ENCODE measurements around the gene TMEM204. TPM values are rescaled to one million over a fixed set of nuclear protein-coding genes. Genes with fewer than 3 reads are reported as not detected.

Gene TMEM204
- polyA plus RNA-seq, 1 donor from 2014 or later, result not detected

- TF ChIP-seq RAD21 (conservative IDR thresholded peaks at IDR 0.05) (no peak), POLR2AphosphoS5 (IDR thresholded peaks at IDR 0.05) (no peak), SMC3 (conservative IDR thresholded peaks at IDR 0.05; ENCODE audit: poor library complexity) (no peak), TAF1 (IDR thresholded peaks at IDR 0.05; ENCODE audit: low read depth) (no peak), MXI1 (conservative IDR thresholded peaks at IDR 0.05; ENCODE audit: poor library complexity, severe bottlenecking) (no peak), CTCF (IDR thresholded peaks at IDR 0.05; ENCODE audit: poor library complexity, severe bottlenecking) (no peak), EP300 (conservative IDR thresholded peaks at IDR 0.05; ENCODE audit: poor library complexity, severe bottlenecking) (no peak), EZH2 (IDR thresholded peaks at IDR 0.05; ENCODE audit: borderline replicate concordance, insufficient read depth, low read length, poor library complexity, severe bottlenecking) (no peak), REST (IDR thresholded peaks at IDR 0.05; ENCODE audit: borderline replicate concordance) (no peak)
- Histone ChIP-seq H3K4me2 (ENCODE audit: low read length) (no peak overlapping the region), H4K20me1 (ENCODE audit: insufficient read depth) (no peaks in the 10 kb centered on the region), H3K9me3 (ENCODE audit: low read length) (no peaks in the 10 kb centered on the region), H2AFZ (ENCODE audit: low read depth, low read length) (no peak overlapping the region), H3K9me2 (ENCODE audit: insufficient read depth, low read length) (no peaks in the 10 kb centered on the region), H3K9ac (ENCODE audit: low read length) (no peak overlapping the region), H3F3A (ENCODE audit: insufficient read depth, low read length, poor library complexity, severe bottlenecking) (no peaks in the 10 kb centered on the region), H3K27me3 (ENCODE audit: insufficient read depth, low read depth, low read length) (no peaks in the 10 kb centered on the region), H3K79me2 (replicated peaks; ENCODE audit: insufficient read depth, low read length) (no peaks in the 10 kb centered on the region), H3K36me3 (ENCODE audit: insufficient read depth, low read length) (peaks cover 5% of the 10 kb centered on the region), H3K27ac (ENCODE audit: low read length) (no peak overlapping the region), H3K4me3 (ENCODE audit: low read length) (no peak overlapping the region)
Measured at GRCh38 chr16:1557074-1557473, 23.6 kb downstream of the TMEM204 start.

GRCh38 chr16:1557576-1557975 lies 24.1 kb downstream of the TMEM204 start:
- H3K4me3 ChIP-seq (ENCODE audit: low read length), result no peak overlapping the region
- H3K27ac ChIP-seq (ENCODE audit: low read length), result no peak overlapping the region
- H4K20me1 ChIP-seq (ENCODE audit: insufficient read depth), result no peaks in the 10 kb centered on the region
- no peaks in the 10 kb centered on the region for H3K79me2 ChIP-seq (replicated peaks; ENCODE audit: insufficient read depth, low read length)
- no peak overlapping the region for H3K4me2 ChIP-seq (ENCODE audit: low read length)
- H3K9me2 ChIP-seq (ENCODE audit: insufficient read depth, low read length), result no peaks in the 10 kb centered on the region
- no peaks in the 10 kb centered on the region for H3K9me3 ChIP-seq (ENCODE audit: low read length)
- no peaks in the 10 kb centered on the region for H3F3A ChIP-seq (ENCODE audit: insufficient read depth, low read length, poor library complexity, severe bottlenecking)
- no peak overlapping the region for H3K9ac ChIP-seq (ENCODE audit: low read length)
- no peak overlapping the region for H2AFZ ChIP-seq (ENCODE audit: low read depth, low read length)
- TF ChIP-seq EZH2 (IDR thresholded peaks at IDR 0.05; ENCODE audit: borderline replicate concordance, insufficient read depth, low read length, poor library complexity, severe bottlenecking) (no peak), POLR2AphosphoS5 (IDR thresholded peaks at IDR 0.05) (no peak), MXI1 (conservative IDR thresholded peaks at IDR 0.05; ENCODE audit: poor library complexity, severe bottlenecking) (no peak), CTCF (IDR thresholded peaks at IDR 0.05; ENCODE audit: poor library complexity, severe bottlenecking) (no peak), TAF1 (IDR thresholded peaks at IDR 0.05; ENCODE audit: low read depth) (no peak), SMC3 (conservative IDR thresholded peaks at IDR 0.05; ENCODE audit: poor library complexity) (no peak), REST (IDR thresholded peaks at IDR 0.05; ENCODE audit: borderline replicate concordance) (no peak), EP300 (conservative IDR thresholded peaks at IDR 0.05; ENCODE audit: poor library complexity, severe bottlenecking) (no peak), RAD21 (conservative IDR thresholded peaks at IDR 0.05) (no peak)
- H3K27me3 ChIP-seq (ENCODE audit: insufficient read depth, low read depth, low read length), result no peaks in the 10 kb centered on the region
- H3K36me3 ChIP-seq (ENCODE audit: insufficient read depth, low read length), result peaks cover 5% of the 10 kb centered on the region

Data from neural cell (in vitro differentiated cells).